Parathyroid adenoma (tissue), 2 donors: ENCODE results near the gene MCM9.

Source experiments
- H2AFZ ChIP-seq: fragments of 300-600 bp; sonication (generic); one replicate; pipeline ENCODE4 v1.7.0; 2017; ENCODE audit warnings: antibody characterized with exemption, mild to moderate bottlenecking
- H3K27ac ChIP-seq: fragments of 300-600 bp; sonication (generic); one replicate; pipeline ENCODE4 v1.7.0; 2017
- H3K27me3 ChIP-seq: fragments of 300-600 bp; sonication (generic); one replicate; pipeline ENCODE4 v1.7.0; 2017; ENCODE audit warnings: low read length; ENCODE audit not compliant: control insufficient read depth, insufficient read depth
- H3K36me3 ChIP-seq: fragments of 300-600 bp; sonication (generic); one replicate; pipeline ENCODE4 v1.7.0; 2017; ENCODE audit warnings: low read length; ENCODE audit not compliant: control insufficient read depth, insufficient read depth
- H3K4me1 ChIP-seq: fragments of 300-600 bp; sonication (generic); one replicate; pipeline ENCODE4 v1.7.0; 2017; ENCODE audit warnings: control low read depth
- H3K4me2 ChIP-seq: fragments of 300-600 bp; sonication (generic); one replicate; pipeline ENCODE4 v1.7.0; 2017; ENCODE audit warnings: low read length
- H3K4me3 ChIP-seq: fragments of 300-600 bp; sonication (generic); one replicate; pipeline ENCODE4 v1.7.0; 2017; ENCODE audit warnings: low read depth, low read length
- H3K79me2 ChIP-seq: fragments of 300-600 bp; sonication (generic); one replicate; pipeline ENCODE4 v1.7.0; 2017; ENCODE audit warnings: control low read depth
- H3K9ac ChIP-seq: fragments of 300-600 bp; sonication (generic); one replicate; pipeline ENCODE4 v1.7.0; 2017; ENCODE audit warnings: mild to moderate bottlenecking
- H3K9me3 ChIP-seq: fragments of 300-600 bp; sonication (generic); one replicate; pipeline ENCODE4 v1.7.0; 2017; ENCODE audit warnings: low read length; ENCODE audit not compliant: control insufficient read depth
- TF ChIP-seq, protein P1 (sequence below): fragments of 300-600 bp; sonication (generic); IDR thresholded peaks from one replicate; pipeline ENCODE4 v1.7.0; 2017; ENCODE audit warnings: antibody characterized with exemption, mild to moderate bottlenecking
- donor health status: primary hyperparathyroidism.

MCM9 gene

DNA sequence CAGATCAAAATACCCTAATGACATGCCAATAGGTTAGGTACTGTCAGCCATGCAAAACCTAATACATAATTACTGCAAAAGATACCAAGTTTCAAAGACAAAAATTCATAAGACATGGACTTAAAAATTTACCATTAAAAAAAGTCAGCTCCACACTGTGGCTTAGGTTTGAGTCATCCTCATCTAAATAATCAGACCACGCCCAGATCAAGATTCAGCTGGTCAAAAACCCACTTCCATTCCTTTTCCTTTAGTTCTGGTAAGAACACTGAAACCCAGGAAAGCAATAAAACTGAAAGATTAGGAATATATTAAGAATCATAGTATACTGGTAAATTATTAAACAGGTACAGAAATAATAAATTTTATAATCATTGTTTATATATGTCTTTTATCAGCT is 122.0 kb downstream of the MCM9 start:
- Histone ChIP-seq H2AFZ (no peak overlapping the region), H3K4me3 (no peak overlapping the region), H3K9me3 (no peaks in the 10 kb centered on the region), H3K27me3 (no peaks in the 10 kb centered on the region), H3K4me1 (no peaks in the 10 kb centered on the region), H3K36me3 (no peaks in the 10 kb centered on the region), H3K79me2 (no peaks in the 10 kb centered on the region), H3K9ac (no peak overlapping the region), H3K4me2 (no peak overlapping the region), H3K27ac (no peak overlapping the region)
- TF ChIP-seq, protein P1, sequence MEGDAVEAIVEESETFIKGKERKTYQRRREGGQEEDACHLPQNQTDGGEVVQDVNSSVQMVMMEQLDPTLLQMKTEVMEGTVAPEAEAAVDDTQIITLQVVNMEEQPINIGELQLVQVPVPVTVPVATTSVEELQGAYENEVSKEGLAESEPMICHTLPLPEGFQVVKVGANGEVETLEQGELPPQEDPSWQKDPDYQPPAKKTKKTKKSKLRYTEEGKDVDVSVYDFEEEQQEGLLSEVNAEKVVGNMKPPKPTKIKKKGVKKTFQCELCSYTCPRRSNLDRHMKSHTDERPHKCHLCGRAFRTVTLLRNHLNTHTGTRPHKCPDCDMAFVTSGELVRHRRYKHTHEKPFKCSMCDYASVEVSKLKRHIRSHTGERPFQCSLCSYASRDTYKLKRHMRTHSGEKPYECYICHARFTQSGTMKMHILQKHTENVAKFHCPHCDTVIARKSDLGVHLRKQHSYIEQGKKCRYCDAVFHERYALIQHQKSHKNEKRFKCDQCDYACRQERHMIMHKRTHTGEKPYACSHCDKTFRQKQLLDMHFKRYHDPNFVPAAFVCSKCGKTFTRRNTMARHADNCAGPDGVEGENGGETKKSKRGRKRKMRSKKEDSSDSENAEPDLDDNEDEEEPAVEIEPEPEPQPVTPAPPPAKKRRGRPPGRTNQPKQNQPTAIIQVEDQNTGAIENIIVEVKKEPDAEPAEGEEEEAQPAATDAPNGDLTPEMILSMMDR: no peak

DNA sequence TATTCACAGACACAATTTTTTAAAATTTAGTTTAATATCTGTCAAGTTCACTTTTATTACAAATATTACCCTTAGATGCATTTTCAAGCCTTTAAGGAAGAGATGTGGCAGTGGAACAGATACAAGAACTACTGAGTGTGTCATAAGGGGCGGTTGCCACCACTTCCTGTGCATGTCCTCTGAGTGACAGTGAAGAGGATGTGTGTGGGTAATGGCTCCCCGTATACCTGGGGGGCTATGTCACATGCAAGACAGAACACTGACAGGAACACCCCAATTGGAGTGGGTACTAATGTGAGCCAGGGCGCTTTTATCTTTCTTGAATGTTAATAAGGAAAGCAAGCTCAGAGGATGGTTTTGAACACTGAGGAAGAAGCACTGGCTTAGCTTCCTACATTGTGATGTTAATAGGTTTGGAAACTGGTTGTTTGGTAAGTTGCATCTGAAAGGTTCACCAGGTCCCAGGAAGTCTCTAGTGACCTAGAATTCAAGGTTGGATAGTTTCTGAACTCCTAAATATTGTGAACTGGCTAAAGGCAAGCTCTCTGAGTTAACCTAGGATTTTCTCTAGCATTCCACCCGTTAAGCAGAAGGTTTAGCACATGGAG is 124.4 kb downstream of the MCM9 start:
- no peak overlapping the region for H3K27ac ChIP-seq
- no peak overlapping the region for H3K4me3 ChIP-seq
- H3K27me3 ChIP-seq: no peaks in the 10 kb centered on the region
- H3K9ac ChIP-seq: no peak overlapping the region
- H3K36me3 ChIP-seq: no peaks in the 10 kb centered on the region
- TF ChIP-seq, protein P1: no peak
- H2AFZ ChIP-seq: no peak overlapping the region
- no peaks in the 10 kb centered on the region for H3K4me1 ChIP-seq
- H3K79me2 ChIP-seq: no peaks in the 10 kb centered on the region
- no peak overlapping the region for H3K4me2 ChIP-seq
- H3K9me3 ChIP-seq: no peaks in the 10 kb centered on the region

DNA sequence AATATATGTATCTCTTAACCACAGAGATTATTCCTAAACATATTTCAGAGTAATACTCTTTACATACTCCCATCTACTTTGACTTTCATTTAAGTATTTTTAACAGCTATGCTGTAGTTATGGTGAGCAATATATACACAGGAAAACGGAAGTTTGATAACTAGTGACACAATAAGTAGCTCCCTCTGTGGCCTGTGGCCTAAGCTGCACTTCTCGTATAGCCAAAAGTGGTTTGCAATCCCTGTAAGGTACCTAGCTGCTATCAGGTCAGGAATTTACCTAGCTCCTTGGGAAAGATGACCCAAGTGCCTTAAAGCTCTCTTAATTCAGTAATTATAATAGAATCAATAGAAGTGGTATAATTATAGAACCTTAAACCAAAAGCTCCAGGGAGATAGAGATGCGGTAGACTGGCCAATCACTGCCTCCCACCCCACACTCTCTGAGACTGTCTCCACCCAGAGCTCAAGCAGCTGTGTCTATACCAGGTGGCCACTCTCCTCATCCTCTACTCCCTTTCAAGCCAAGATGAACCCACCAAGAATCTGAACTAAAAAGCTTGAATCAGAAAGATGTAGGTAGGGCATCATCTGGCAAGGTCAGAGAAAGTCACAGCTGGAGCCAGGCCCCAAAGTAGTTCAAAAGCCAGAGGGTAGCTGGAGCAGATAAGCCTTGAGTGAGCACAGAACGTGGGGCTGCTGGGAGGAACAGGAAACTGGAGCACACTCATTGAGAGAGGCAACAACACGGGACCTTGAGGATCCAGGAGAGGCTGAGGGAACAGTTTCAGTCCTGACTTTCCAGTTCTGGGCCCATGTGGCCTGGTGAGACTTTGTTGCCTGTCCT is 125.9 kb downstream of the MCM9 start:
- TF ChIP-seq, protein P1: no peak
- H3K27me3 ChIP-seq: no peaks in the 10 kb centered on the region

DNA sequence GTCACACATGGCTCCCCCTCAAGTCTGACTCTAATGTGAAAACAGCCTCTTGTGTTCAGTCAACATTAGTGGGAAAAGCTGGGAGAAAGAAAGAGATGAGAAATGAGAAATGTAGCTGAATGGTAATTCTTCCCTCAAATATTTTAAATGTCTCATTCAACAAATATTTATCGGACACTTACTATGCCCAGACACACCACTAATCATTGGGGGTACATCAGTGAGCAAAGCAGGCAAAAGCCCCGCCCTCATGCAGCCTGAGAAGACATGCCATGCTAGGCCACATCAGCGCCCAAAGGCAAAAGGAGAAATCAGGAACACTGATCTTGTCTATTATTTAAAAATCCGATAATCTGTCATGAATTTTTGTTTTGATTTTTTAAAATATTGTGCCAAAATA is 130.9 kb downstream of the MCM9 start:
- no peak overlapping the region for H3K9ac ChIP-seq
- H3K4me1 ChIP-seq: no peaks in the 10 kb centered on the region
- TF ChIP-seq, protein P1: no peak
- no peaks in the 10 kb centered on the region for H3K79me2 ChIP-seq
- no peak overlapping the region for H3K4me2 ChIP-seq
- no peaks in the 10 kb centered on the region for H3K9me3 ChIP-seq
- no peaks in the 10 kb centered on the region for H3K27me3 ChIP-seq
- H3K27ac ChIP-seq: no peak overlapping the region
- no peak overlapping the region for H3K4me3 ChIP-seq
- no peak overlapping the region for H2AFZ ChIP-seq
- H3K36me3 ChIP-seq: no peaks in the 10 kb centered on the region

More for the DNA sequence above, 125.9 kb downstream of the MCM9 start:
- H3K4me1 ChIP-seq: no peaks in the 10 kb centered on the region
- H3K36me3 ChIP-seq: no peaks in the 10 kb centered on the region
- no peak overlapping the region for H3K4me3 ChIP-seq
- no peak overlapping the region for H3K27ac ChIP-seq
- H3K9ac ChIP-seq: no peak overlapping the region
- H3K79me2 ChIP-seq: no peaks in the 10 kb centered on the region
- H3K4me2 ChIP-seq: no peak overlapping the region
- H3K9me3 ChIP-seq: no peaks in the 10 kb centered on the region
- H2AFZ ChIP-seq: no peak overlapping the region
